ENCODE measurements around the gene SLC28A1.
"Not testable (repeated sequence)": the region's sequence is repeated elsewhere in the genome, so short reads cannot be mapped to it uniquely, and the experiment has no call there.

The SLC28A1 gene

GRCh38 chr15:84985158-84985557, 100.7 kb downstream of the SLC28A1 start:
- TF ChIP-seq CTCF (conservative IDR thresholded peaks at IDR 0.05), result no peak
- H3K27ac ChIP-seq, result no peak overlapping the region

GRCh38 chr15:84987351-84987750, 102.9 kb downstream of the SLC28A1 start:
- H3K27ac ChIP-seq, result not testable (repeated sequence)

- H3K27ac ChIP-seq, result no peak overlapping the region
- no peak for TF ChIP-seq CTCF (conservative IDR thresholded peaks at IDR 0.05)
These were observed 103.6 kb downstream of the SLC28A1 start for GRCh38 chr15:84987949-84988624.

- no peak for TF ChIP-seq CTCF (conservative IDR thresholded peaks at IDR 0.05)
- no peak overlapping the region for H3K27ac ChIP-seq
These were observed 104.6 kb downstream of the SLC28A1 start for GRCh38 chr15:84988909-84989644.

GRCh38 chr15:84990507-84990906, 106.0 kb downstream of the SLC28A1 start:
- H3K27ac ChIP-seq, result no peak overlapping the region

GRCh38 chr15:84991014-84991712, 106.7 kb downstream of the SLC28A1 start:
- no peak overlapping the region for H3K27ac ChIP-seq
- no peak for TF ChIP-seq CTCF (conservative IDR thresholded peaks at IDR 0.05)

More at GRCh38 chr15:84990507-84990906, 106.0 kb downstream of the SLC28A1 start:
- TF ChIP-seq CTCF (conservative IDR thresholded peaks at IDR 0.05), result no peak

- no peak for TF ChIP-seq CTCF (conservative IDR thresholded peaks at IDR 0.05)
- H3K27ac ChIP-seq, result no peak overlapping the region
These were observed 107.9 kb downstream of the SLC28A1 start for GRCh38 chr15:84992157-84992944.

Data from VCaP (cell line).